ENCODE measurements around the gene MBNL1. TPM values are rescaled to one million over a fixed set of nuclear protein-coding genes. Genes with fewer than 3 reads are reported as not detected.
"Not testable (repeated sequence)": the region's sequence is repeated elsewhere in the genome, so short reads cannot be mapped to it uniquely, and the experiment has no call there.

The MBNL1 gene
- total RNA-seq, 2 experiments from 2014 or later = 385 to 392 TPM

DNA sequence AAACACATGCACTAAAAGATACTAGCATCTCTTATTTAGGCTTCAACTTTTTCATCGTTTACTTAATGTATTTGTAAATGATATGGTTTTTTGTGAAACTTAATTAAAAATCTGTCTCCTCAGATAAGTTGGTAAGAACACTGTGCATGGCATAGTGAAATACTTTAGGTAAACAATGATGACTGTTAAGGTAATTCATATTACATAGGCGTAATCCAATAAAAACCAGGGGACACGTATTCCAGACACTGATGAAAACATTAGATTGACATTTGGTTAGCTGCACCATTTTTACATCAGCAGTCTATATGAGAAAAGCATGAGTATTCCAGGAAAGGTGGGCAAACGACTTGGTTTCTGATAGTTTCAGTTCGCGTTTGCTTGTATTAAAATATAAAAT lies 170.0 kb downstream of the MBNL1 start:
- Mint-ChIP-seq H3K9me3 (peaks cover 16% of the 10 kb centered on the region), H3K36me3 (peaks cover 53% of the 10 kb centered on the region), H3K27ac (peak overlapping the region; percentile 59), H3K4me3 (no peak overlapping the region), H3K4me1 (peaks cover 75% of the 10 kb centered on the region), H3K27me3 (no peaks in the 10 kb centered on the region)
- no peak for DNase-seq

DNA sequence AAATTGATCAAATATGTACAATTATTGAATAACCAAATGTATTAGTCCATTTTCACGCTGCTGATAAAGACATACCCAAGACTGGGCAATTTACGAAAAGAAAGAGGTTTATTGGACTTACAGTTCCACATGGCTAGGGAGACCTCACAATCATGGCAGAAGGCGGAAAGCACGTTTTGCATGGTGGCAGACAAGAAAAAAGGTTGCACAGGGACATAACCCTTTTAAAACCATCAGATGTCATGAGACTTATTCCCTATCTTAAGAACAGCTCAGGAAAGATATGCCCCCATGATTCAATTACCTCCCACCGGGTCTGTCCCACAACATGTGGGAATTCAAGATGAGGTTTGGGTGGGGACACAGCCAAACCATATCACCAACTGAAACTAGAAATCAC lies 171.5 kb downstream of the MBNL1 start:
- not testable (repeated sequence) for H3K9me3 Mint-ChIP-seq, H3K27me3 Mint-ChIP-seq, H3K4me3 Mint-ChIP-seq, DNase-seq
- Mint-ChIP-seq H3K27ac (peak overlapping the region; percentile 27), H3K36me3 (peaks cover 41% of the 10 kb centered on the region), H3K4me1 (peaks cover 73% of the 10 kb centered on the region)

DNA sequence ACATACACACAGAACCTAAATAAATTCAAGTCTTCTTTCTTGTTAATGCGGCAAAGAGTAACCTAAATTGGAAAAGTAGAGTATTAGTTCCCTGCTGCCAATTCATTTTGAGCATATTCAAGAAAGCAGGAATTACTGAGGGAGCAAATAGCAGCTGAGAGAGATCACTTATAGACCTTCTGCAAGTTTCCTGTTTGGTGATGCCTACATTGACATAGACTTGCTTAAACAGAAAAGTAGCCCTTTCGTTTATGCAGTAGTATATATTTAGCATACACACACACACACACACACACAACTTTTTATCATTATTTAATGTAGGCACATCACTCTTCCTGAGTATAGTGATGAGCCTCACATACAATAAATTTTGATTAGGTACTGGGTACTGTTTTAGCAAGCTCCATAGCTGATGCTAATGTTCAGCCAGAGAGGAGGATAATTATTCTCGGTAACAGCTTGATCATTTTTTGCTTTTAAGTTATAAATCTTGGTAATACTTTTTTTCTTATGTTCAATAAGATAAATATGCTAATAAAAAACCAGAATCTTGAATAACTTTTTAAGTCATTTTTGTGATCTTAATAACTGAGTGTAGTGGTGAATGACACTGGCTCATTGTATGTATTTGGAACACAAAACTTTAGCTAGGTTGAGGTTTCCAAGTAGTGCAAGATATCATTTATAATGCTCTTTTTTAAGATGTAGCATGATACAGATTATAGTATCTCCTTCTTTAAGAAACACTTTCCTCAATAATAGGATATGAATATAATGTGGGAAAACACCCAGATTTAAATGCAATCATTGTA lies 174.7 kb downstream of the MBNL1 start:
- Mint-ChIP-seq H3K4me1 (peaks cover 63% of the 10 kb centered on the region), H3K36me3 (peaks cover 28% of the 10 kb centered on the region)

DNA sequence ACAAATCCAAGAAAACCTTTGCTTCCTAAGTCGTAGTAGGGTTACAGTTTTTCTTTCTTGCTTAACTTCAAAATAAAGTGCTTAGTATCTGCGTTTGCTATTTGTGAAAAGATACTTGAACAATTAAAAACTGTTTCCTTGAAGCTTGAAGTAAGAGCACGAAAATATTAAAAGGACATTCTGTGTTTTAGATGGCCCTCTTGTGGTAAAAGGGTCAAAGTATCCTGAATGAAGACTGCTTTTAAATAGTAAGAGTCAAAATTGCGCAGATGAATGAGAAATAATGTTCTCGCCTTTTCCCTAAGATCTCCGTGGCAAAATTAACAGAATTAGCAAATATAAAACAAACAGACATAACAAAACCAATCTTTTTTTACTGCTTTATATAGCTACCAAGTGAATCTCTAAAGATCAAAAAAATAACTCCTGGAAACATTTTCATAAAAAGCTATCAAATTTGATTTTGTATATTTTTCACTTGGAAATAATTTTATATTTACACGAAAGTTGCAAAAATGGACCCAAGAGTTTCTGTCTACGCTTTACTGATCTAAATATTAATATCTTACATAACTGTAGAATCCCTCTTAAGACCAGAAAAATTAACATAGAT lies 175.4 kb downstream of the MBNL1 start:
- Mint-ChIP-seq H3K27me3 (no peaks in the 10 kb centered on the region), H3K9me3 (peaks cover 3% of the 10 kb centered on the region), H3K36me3 (peaks cover 24% of the 10 kb centered on the region), H3K4me3 (no peak overlapping the region), H3K4me1 (peaks cover 60% of the 10 kb centered on the region), H3K27ac (peak overlapping the region; percentile 12)
- no peak for DNase-seq

More for the DNA sequence above, 174.7 kb downstream of the MBNL1 start:
- no peaks in the 10 kb centered on the region for H3K27me3 Mint-ChIP-seq
- DNase-seq = no peak
- peaks cover 3% of the 10 kb centered on the region for H3K9me3 Mint-ChIP-seq
- peak overlapping the region; percentile 82 for H3K27ac Mint-ChIP-seq
- H3K4me3 Mint-ChIP-seq = peak overlapping the region; percentile 26

DNA sequence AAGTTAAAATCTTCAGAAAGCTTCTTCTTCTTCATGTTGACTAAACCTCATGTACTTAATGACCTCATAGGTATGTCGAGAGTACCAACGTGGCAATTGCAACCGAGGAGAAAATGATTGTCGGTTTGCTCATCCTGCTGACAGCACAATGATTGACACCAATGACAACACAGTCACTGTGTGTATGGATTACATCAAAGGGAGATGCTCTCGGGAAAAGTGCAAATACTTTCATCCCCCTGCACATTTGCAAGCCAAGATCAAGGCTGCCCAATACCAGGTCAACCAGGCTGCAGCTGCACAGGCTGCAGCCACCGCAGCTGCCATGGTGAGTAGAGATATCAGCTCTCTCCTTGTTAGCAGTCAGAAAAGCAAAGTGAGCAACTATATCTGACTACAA lies 176.5 kb downstream of the MBNL1 start:
- H3K4me1 Mint-ChIP-seq = peaks cover 53% of the 10 kb centered on the region
- H3K27me3 Mint-ChIP-seq = no peaks in the 10 kb centered on the region
- peaks cover 16% of the 10 kb centered on the region for H3K36me3 Mint-ChIP-seq
- peak overlapping the region; percentile 50 for H3K27ac Mint-ChIP-seq
- no peak overlapping the region for H3K4me3 Mint-ChIP-seq
- H3K9me3 Mint-ChIP-seq = no peaks in the 10 kb centered on the region
- DNase-seq = no peak

DNA sequence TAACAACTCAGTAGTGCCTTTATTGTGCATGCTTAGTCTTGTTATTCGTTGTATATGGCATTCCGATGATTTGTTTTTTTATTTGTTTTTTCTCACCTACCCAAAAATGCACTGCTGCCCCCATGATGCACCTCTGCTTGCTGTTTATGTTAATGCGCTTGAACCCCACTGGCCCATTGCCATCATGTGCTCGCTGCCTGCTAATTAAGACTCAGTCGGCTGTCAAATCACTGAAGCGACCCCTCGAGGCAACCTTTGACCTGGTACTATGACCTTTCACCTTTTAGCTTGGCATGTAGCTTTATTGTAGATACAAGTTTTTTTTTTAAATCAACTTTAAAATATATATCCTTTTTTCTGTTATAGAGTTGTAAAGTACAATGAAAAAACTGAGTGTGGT lies 177.8 kb downstream of the MBNL1 start:
- H3K4me1 Mint-ChIP-seq = peaks cover 55% of the 10 kb centered on the region

DNA sequence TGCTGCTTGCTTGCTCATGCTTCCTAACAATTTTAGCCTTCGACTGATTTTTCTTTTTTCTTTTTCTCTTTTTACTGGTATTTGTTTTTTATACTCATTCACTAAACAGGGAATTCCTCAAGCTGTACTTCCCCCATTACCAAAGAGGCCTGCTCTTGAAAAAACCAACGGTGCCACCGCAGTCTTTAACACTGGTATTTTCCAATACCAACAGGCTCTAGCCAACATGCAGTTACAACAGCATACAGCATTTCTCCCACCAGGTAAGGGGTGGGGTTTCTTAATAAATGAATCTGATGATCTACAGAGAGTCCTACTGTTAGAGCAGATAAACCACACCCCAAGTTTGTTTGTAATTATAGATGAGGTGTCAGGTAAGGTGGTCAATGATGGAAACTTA lies 178.8 kb downstream of the MBNL1 start:
- no peak for DNase-seq
- Mint-ChIP-seq H3K36me3 (peaks cover 29% of the 10 kb centered on the region), H3K27me3 (no peaks in the 10 kb centered on the region), H3K9me3 (no peaks in the 10 kb centered on the region), H3K4me1 (peaks cover 57% of the 10 kb centered on the region), H3K4me3 (no peak overlapping the region), H3K27ac (peak overlapping the region; percentile 81)

More for the DNA sequence above, 177.8 kb downstream of the MBNL1 start:
- Mint-ChIP-seq H3K4me3 (no peak overlapping the region), H3K27me3 (no peaks in the 10 kb centered on the region), H3K27ac (peak overlapping the region; percentile 62), H3K36me3 (peaks cover 27% of the 10 kb centered on the region), H3K9me3 (no peaks in the 10 kb centered on the region)
- DNase-seq = no peak

DNA sequence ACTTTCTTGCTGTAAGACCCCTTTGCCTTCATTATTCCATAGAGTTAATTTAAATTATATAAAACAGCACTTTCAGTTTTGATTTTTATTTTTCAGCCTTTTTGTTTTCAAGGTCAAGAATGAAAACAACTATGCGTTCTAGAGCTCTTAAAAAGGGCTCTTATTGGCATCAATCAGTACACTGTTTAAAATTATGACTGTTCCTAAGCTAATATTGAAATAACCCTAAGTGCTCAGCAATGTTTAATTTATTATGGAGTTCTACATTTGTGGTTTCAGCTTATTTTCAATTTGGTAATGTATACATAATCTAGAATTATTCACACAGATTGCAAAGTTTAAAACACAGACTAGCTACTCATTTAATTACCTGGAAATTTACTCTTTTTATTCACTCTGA lies 179.4 kb downstream of the MBNL1 start:
- Mint-ChIP-seq H3K27ac (no peak overlapping the region), H3K4me1 (peaks cover 53% of the 10 kb centered on the region), H3K4me3 (no peak overlapping the region)

DNA sequence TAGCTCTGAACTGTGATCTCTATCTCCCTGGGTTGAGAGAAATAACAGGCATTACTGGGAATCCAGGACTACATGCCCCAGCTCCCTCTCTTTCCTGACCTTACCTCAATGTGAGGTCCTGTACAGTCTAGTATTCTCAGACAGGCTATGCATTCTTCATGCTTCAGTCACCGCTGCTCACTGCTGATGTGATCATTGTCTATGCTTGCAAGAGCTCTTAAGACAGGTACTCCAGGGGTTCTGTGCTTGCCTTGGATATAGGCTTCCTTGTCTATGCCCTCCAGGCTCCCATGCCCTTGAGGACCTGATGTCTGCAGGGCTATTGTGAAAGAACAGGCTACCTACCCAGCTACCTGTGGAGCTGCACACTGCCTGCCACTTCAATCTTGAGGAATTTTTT lies 183.6 kb downstream of the MBNL1 start:
- Mint-ChIP-seq H3K36me3 (peaks cover 35% of the 10 kb centered on the region), H3K9me3 (no peaks in the 10 kb centered on the region), H3K4me1 (peaks cover 34% of the 10 kb centered on the region), H3K4me3 (no peak overlapping the region), H3K27me3 (no peaks in the 10 kb centered on the region), H3K27ac (peak overlapping the region; percentile 66)
- DNase-seq = no peak

More for the DNA sequence above, 179.4 kb downstream of the MBNL1 start:
- DNase-seq = no peak
- Mint-ChIP-seq H3K36me3 (peaks cover 31% of the 10 kb centered on the region), H3K27me3 (no peaks in the 10 kb centered on the region), H3K9me3 (no peaks in the 10 kb centered on the region)

DNA sequence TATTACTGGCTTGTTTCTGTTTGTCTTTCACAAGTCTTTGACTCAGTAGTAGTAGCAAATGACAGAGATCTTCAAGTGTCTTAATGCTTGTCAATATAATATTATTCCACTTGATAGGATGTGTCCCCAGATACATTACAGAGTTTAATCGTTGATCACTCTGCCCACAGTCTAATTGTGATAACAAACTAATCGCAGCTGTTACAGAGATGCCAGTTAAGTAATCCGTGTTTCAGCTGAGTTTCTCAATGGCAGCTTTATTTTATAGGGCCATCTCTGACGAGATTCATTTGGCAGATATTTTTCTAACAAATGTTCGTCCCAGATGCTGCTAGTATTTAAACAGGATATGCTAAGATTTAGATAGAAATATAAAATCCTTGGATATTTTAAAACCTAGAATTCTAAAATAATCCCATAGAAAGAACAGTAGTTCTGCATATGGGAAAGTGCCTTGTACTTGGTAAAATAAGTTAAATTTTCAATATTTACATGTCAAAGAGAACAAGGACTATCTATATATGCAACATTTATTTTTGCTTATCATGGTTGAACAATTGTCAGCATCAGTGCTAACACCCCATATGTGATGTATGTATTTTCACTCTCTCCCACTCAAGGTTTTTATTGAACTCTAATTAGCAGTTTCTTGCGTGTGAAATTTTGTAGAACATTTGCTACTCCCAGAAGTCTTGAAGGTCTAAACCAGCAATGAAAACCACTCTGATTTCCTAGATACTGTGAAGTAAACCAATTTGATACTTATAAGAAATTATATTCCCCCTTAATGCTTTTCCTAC lies 185.5 kb downstream of the MBNL1 start:
- peaks cover 37% of the 10 kb centered on the region for H3K36me3 Mint-ChIP-seq
- H3K9me3 Mint-ChIP-seq = no peaks in the 10 kb centered on the region
- H3K27ac Mint-ChIP-seq = peak overlapping the region; percentile 66
- H3K27me3 Mint-ChIP-seq = no peaks in the 10 kb centered on the region
- H3K4me3 Mint-ChIP-seq = no peak overlapping the region
- no peak for DNase-seq
- H3K4me1 Mint-ChIP-seq = peaks cover 34% of the 10 kb centered on the region

DNA sequence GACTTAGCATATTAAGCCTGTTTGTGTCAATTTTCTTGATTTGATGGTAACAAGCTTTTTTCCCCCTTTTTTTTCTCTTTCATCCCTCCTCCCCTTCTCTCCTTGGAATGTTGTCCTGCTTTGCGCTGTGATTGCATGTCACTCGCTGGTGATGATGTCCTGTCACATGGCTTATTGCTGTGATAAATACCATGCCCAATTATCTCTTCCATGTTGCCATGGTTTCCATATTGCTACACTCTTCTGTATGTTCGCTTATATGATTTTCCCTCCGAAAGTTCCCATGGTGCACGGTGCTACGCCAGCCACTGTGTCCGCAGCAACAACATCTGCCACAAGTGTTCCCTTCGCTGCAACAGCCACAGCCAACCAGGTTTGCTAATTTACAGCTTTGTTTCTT lies 187.3 kb downstream of the MBNL1 start:
- Mint-ChIP-seq H3K36me3 (peaks cover 35% of the 10 kb centered on the region), H3K27me3 (no peaks in the 10 kb centered on the region), H3K27ac (peak overlapping the region; percentile 30), H3K4me1 (peaks cover 36% of the 10 kb centered on the region), H3K4me3 (no peak overlapping the region), H3K9me3 (no peaks in the 10 kb centered on the region)
- DNase-seq = no peak

DNA sequence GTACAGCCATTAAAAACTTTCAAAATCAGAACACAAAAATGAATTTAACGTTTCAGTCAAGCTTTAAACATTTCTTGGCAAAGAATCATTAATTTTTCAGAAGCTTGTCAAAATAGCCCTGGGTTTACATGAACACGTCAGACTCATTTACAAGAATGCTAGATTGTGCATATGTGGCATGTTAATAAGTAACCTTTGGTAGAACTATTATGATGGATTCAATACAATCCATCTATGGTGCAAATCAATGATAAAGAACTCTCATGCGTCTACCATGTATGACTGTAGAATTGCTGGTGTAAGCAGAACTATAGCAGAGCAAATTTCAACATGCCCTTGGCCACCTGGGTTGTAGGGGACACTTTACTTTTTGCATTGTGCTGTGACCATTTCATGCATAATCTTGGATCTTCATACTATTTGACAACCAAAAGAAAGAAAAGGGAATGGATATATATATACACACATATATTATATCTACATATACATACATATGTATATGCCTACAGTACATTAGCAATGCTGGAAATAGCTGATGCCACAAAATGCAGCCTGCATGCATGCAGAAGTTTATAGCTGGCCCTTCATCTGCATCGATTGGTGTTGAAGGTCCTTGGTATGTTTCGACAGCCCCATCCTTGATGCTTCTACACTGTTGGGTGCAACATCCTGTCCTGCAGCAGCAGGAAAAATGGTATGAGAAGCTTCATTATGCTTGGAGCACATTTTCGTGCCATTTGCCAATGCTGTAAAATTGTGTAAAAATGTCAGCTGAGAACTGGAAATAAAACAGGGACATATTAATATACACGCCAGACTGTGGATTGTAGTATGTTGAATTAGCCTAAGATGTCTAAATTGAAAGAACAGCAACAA lies 189.0 kb downstream of the MBNL1 start:
- H3K9me3 Mint-ChIP-seq = no peaks in the 10 kb centered on the region
- H3K27me3 Mint-ChIP-seq = no peaks in the 10 kb centered on the region
- DNase-seq = no peak
- peak overlapping the region; percentile 76 for H3K27ac Mint-ChIP-seq
- no peak overlapping the region for H3K4me3 Mint-ChIP-seq
- peaks cover 29% of the 10 kb centered on the region for H3K4me1 Mint-ChIP-seq
- peaks cover 28% of the 10 kb centered on the region for H3K36me3 Mint-ChIP-seq

DNA sequence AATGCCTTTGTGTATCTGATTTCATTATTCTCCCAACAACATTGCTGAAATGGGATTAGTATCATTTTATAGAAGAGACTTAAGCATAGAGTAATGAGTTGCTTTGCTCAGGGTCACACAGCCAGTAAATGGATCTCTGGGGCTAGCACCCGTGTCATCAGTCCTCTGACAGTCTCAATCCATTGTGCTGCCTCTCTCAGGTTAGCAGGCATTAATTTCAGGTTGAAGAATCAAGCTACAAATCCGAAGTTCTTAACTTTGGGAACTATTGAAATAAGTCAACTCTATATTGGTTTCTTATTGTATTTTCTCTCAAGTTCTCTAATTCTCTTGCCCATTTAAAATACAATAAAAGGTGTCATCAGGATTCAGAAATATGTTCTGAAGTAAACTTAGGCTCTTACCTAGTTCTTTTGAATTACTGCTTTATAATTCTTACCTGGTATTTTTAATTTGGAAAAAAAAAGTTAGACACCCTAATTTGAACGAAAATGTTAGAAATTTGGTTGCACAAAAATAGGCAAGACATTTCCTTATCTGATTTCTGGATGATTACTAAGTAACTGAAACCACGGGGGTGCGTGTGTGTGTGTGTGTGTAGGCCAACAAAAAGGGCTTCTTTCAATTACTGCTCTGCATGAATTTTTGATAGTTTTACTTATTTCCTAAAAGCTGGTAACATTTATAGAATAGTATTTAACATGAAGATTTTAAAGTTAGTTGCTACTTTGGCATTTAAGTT lies 189.8 kb downstream of the MBNL1 start:
- Mint-ChIP-seq H3K9me3 (no peaks in the 10 kb centered on the region), H3K4me1 (peaks cover 33% of the 10 kb centered on the region), H3K36me3 (peaks cover 32% of the 10 kb centered on the region), H3K27ac (peak overlapping the region; percentile 76), H3K27me3 (no peaks in the 10 kb centered on the region), H3K4me3 (no peak overlapping the region)
- DNase-seq = no peak

DNA sequence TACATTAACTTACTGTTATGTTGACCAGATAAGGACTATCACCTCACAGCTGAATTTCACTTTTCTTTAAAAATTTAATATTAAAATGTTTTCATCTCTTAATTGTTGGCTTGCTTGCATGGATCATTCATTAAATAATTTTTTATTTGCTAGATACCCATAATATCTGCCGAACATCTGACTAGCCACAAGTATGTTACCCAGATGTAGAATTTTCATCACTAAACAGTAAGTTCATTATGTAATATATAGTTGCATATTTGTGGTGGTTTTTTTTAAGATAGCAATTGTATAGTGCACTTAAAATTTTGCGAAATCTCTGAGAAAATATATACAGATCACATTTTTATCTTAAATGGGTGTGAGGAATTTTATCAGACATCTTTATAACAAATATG lies 190.4 kb downstream of the MBNL1 start:
- Mint-ChIP-seq H3K4me3 (no peak overlapping the region), H3K4me1 (peaks cover 30% of the 10 kb centered on the region), H3K9me3 (no peaks in the 10 kb centered on the region), H3K27me3 (no peaks in the 10 kb centered on the region), H3K27ac (no peak overlapping the region), H3K36me3 (peaks cover 32% of the 10 kb centered on the region)
- DNase-seq = no peak

Data from activated naive CD8-positive, alpha-beta T cell treated with anti-CD3 and anti-CD28 coated beads for 36 hours (primary cell).